HG02981 (cell line): ENCODE results near the gene PCF11.
"Not testable (repeated sequence)": the region's sequence is repeated elsewhere in the genome, so short reads cannot be mapped to it uniquely, and the experiment has no call there.

Source experiments
- ATAC-seq: cut with Tn5 transposase; IDR thresholded peaks from one replicate; pipeline ENCODE4 v1.9.1; 2021; ENCODE audit warnings: mild to moderate bottlenecking, moderate library complexity; ENCODE audit not compliant: unreplicated experiment

PCF11 gene

GRCh38 chr11:83187465-83187864, 30.5 kb downstream of the PCF11 start:
- ATAC-seq: no peak

GRCh38 chr11:83191491-83191890, 34.6 kb downstream of the PCF11 start:
- no peak for ATAC-seq

GRCh38 chr11:83191986-83192385, 35.1 kb downstream of the PCF11 start:
- no peak for ATAC-seq

- no peak for ATAC-seq
These were observed 35.8 kb downstream of the PCF11 start for GRCh38 chr11:83192606-83193245.

- peak; percentile 91 for ATAC-seq
These were observed 36.7 kb downstream of the PCF11 start, which contains the start of gene ANKRD42 for GRCh38 chr11:83193315-83194280. ANKRD42 (plus strand) TSS chr11:83193712; CDS start chr11:83194671, 959 bp downstream.

GRCh38 chr11:83194281-83195142, 37.6 kb downstream of the PCF11 start:
- peak; percentile 43 for ATAC-seq

- no peak for ATAC-seq
These were observed 38.2 kb downstream of the PCF11 start for GRCh38 chr11:83195143-83195466.

- no peak for ATAC-seq
These were observed 38.7 kb downstream of the PCF11 start for GRCh38 chr11:83195649-83196048.

GRCh38 chr11:83200035-83200434, 43.1 kb downstream of the PCF11 start:
- ATAC-seq: no peak

GRCh38 chr11:83205608-83206185, 48.8 kb downstream of the PCF11 start:
- no peak for ATAC-seq

GRCh38 chr11:83206221-83206620, 49.3 kb downstream of the PCF11 start:
- ATAC-seq: no peak

GRCh38 chr11:83206771-83207382, 49.9 kb downstream of the PCF11 start:
- not testable (repeated sequence) for ATAC-seq

GRCh38 chr11:83219095-83219494, 62.2 kb downstream of the PCF11 start:
- no peak for ATAC-seq

- no peak for ATAC-seq
These were observed 63.3 kb downstream of the PCF11 start for GRCh38 chr11:83220260-83220659.

GRCh38 chr11:83221694-83222093, 64.8 kb downstream of the PCF11 start:
- ATAC-seq: no peak

GRCh38 chr11:83222499-83222898, 65.6 kb downstream of the PCF11 start:
- no peak for ATAC-seq

- no peak for ATAC-seq
These were observed 66.5 kb downstream of the PCF11 start for GRCh38 chr11:83223457-83223856.

GRCh38 chr11:83235825-83236224, 78.9 kb downstream of the PCF11 start:
- ATAC-seq: no peak
